Measurements from ENCODE around the gene JARID2.

- TF ChIP-seq POLR2A (IDR thresholded peaks at IDR 0.05; ENCODE audit: borderline replicate concordance, extremely low read depth, insufficient read depth, insufficient read length): no peak
- no peak for TF ChIP-seq CTCF (IDR thresholded peaks at IDR 0.05 in 2 of 3, conservative IDR thresholded peaks at IDR 0.05 in 1 of 3; ENCODE audit: borderline replicate concordance in 1 of 3, insufficient read depth in 1 of 3, low read depth in 2 of 3, low read length in 2 of 3)
- TF ChIP-seq EGR1 (IDR thresholded peaks at IDR 0.05; ENCODE audit: low read depth): no peak
Measured at GRCh38 chr6:15351631-15352030, 105.8 kb downstream of the JARID2 start.
